Motor neuron (in vitro differentiated cells): Measurements from ENCODE around the gene LRCH1. TPM values are rescaled to one million over a fixed set of nuclear protein-coding genes. Genes with fewer than 3 reads are reported as not detected.
A peak's percentile ranks its signal among the peaks of the same experiment; 100 is the strongest.

ENCODE experiments used
- ATAC-seq, 8 experiments: fragments of 200-7000 bp; cut with Tn5 transposase; replicated peaks in 6 of 8; 2 replicates each; pipeline ENCODE4 v1.8.0; 2021; ENCODE audit warnings: mild to moderate bottlenecking in 8 of 8, moderate library complexity in 8 of 8
- H3K27ac ChIP-seq, 2 donors: fragments of 250-450 bp; sonication (Bioruptor Pico); 2 replicates each; pipeline ENCODE4 v1.9.0; 2021; ENCODE audit warnings: antibody characterized with exemption in 2 of 2, mild to moderate bottlenecking in 2 of 2, moderate library complexity in 1 of 2
- H3K4me1 ChIP-seq, 2 donors: fragments of 250-450 bp; sonication (Bioruptor Pico); replicated peaks in 1 of 2; 2 replicates each; pipeline ENCODE4 v1.6.1; 2021; ENCODE audit warnings: antibody characterized with exemption in 2 of 2, mild to moderate bottlenecking in 2 of 2, moderate library complexity in 1 of 2
- H3K4me3 ChIP-seq, 5 donors: fragments of 250-450 bp; sonication (Bioruptor Pico); 2 replicates each; pipeline ENCODE4 v1.9.0; 2021; ENCODE audit warnings: antibody characterized with exemption in 5 of 5, mild to moderate bottlenecking in 5 of 5, moderate library complexity in 4 of 5
- WGBS, 10 experiments: fragments of 450-650 bp; shearing (Covaris generic); methylation state at CpG; one replicate each; pipeline ENCODE4 v1.0.0; 2022; 5-methylcytosine and 5-hydroxymethylcytosine counted together
- in situ Hi-C, 9 experiments: fragments of 400-800 bp; cut with MboI; loops; one replicate each; pipeline ENCODE4 v1.15.0; 2021; ENCODE audit warnings: low sequenced_read_pairs in 9 of 9, low pct_unique_long_range_greater_than_20kb in 2 of 9; ENCODE audit not compliant: unreplicated experiment in 9 of 9
- total RNA-seq, 8 experiments: library from RNA; unstranded; fragments of 300-600 nt; gene quantifications; 2 replicates each; pipeline versions ENCODE4 v1.2.3 to v1.2.4, GENCODE V29; 2022

Gene LRCH1
- total RNA-seq, 8 experiments from 2014 or later = 7.0 to 19.3 (median 11.7) TPM

GRCh38 chr13:46570273-46570672 is 17.3 kb downstream of the LRCH1 start:
- no peak overlapping the region for H3K27ac ChIP-seq
- no peak for ATAC-seq
- H3K4me1 ChIP-seq = peaks cover 7% of the 10 kb centered on the region in 2 donors
- in situ Hi-C loops = loop anchor here in 1 of 9 experiments (25.0 kb wide), 1 partner anchor 117 kb away; no protein-coding TSS in a partner anchor
- H3K4me3 ChIP-seq = no peak overlapping the region
- WGBS, 10 experiments = 70 to 100% (median 94%) methylated on average over 1 to 4 of the region's 4 CpGs; no CpG with 5 or more reads in 2 of the 10 experiments

GRCh38 chr13:46571189-46571908 is 18.4 kb downstream of the LRCH1 start:
- 55 to 100% (median 93%) methylated on average over 3 to 9 of the region's 11 CpGs; no CpG with 5 or more reads in 3 of the 10 experiments for WGBS, 10 experiments
- ATAC-seq = peak in 4 of 8 experiments; percentile 33 to 62 (median 46)
- Histone ChIP-seq H3K4me1 (peaks cover 7% of the 10 kb centered on the region in 2 donors), H3K27ac (no peak overlapping the region), H3K4me3 (no peak overlapping the region)
- in situ Hi-C loops = loop anchor here in 1 of 9 experiments (25.0 kb wide), 1 partner anchor 116 kb away; no protein-coding TSS in a partner anchor

GRCh38 chr13:46571909-46572595 is 19.1 kb downstream of the LRCH1 start:
- 76 to 100% (median 90%) methylated on average over 1 to 7 of the region's 7 CpGs for WGBS, 10 experiments
- Histone ChIP-seq H3K4me3 (no peak overlapping the region), H3K4me1 (peaks cover 7% of the 10 kb centered on the region in 2 donors), H3K27ac (no peak overlapping the region)
- ATAC-seq = no peak
- in situ Hi-C loops = loop anchor here in 1 of 9 experiments (25.0 kb wide), 1 partner anchor 115 kb away; no protein-coding TSS in a partner anchor

- WGBS, 10 experiments = 83 to 100% (median 91%) methylated on average over 1 to 6 of the region's 6 CpGs
- in situ Hi-C loops = loop anchor here in 1 of 9 experiments (25.0 kb wide), 1 partner anchor 114 kb away; no protein-coding TSS in a partner anchor
- H3K4me3 ChIP-seq = no peak overlapping the region
- no peak overlapping the region for H3K27ac ChIP-seq
- H3K4me1 ChIP-seq = peaks cover under 1 to 7% of the 10 kb centered on the region in 2 donors
- peak in 1 of 8 experiments; percentile 68 for ATAC-seq
Observed at GRCh38 chr13:46572752-46573431, 19.9 kb downstream of the LRCH1 start.

- Histone ChIP-seq H3K27ac (no peak overlapping the region), H3K4me3 (no peak overlapping the region), H3K4me1 (peaks cover 5 to 13% of the 10 kb centered on the region in 2 donors)
- peak in 3 of 8 experiments; percentile 8 to 48 (median 25) for ATAC-seq
- in situ Hi-C loops = no loop called here
- WGBS, 10 experiments = 32 to 100% (median 93%) methylated on average over 1 to 3 of the region's 3 CpGs; no CpG with 5 or more reads in 1 of the 10 experiments
Observed at GRCh38 chr13:46575301-46575771, 22.4 kb downstream of the LRCH1 start.

GRCh38 chr13:46575818-46576221 is 22.9 kb downstream of the LRCH1 start:
- H3K4me1 ChIP-seq = peaks cover 8 to 13% of the 10 kb centered on the region in 2 donors
- in situ Hi-C loops = no loop called here
- 0 to 90% (median 27%) methylated on average over 1 to 5 of the region's 5 CpGs; no CpG with 5 or more reads in 1 of the 10 experiments for WGBS, 10 experiments
- H3K27ac ChIP-seq = no peak overlapping the region
- ATAC-seq = peak in 3 of 8 experiments; percentile 55 to 64 (median 55)
- no peak overlapping the region for H3K4me3 ChIP-seq

- Histone ChIP-seq H3K27ac (no peak overlapping the region), H3K4me3 (no peak overlapping the region), H3K4me1 (peaks cover 8 to 9% of the 10 kb centered on the region in 2 donors)
- 65 to 100% (median 88%) methylated on average over 1 to 5 of the region's 5 CpGs; no CpG with 5 or more reads in 2 of the 10 experiments for WGBS, 10 experiments
- no peak for ATAC-seq
- in situ Hi-C loops = no loop called here
Observed at GRCh38 chr13:46576762-46577161, 23.8 kb downstream of the LRCH1 start.

- H3K4me1 ChIP-seq = peaks cover 8 to 9% of the 10 kb centered on the region in 2 donors
- 3 to 100% (median 81%) methylated on average over 1 to 8 of the region's 10 CpGs for WGBS, 10 experiments
- H3K27ac ChIP-seq = no peak overlapping the region
- in situ Hi-C loops = no loop called here
- H3K4me3 ChIP-seq = no peak overlapping the region
- ATAC-seq = peak in 6 of 8 experiments; percentile 40 to 63 (median 50)
Observed at GRCh38 chr13:46577696-46578589, 25.0 kb downstream of the LRCH1 start.

- in situ Hi-C loops = no loop called here
- peaks cover 8 to 9% of the 10 kb centered on the region in 2 donors for H3K4me1 ChIP-seq
- 80 to 100% methylated on average over 1 of the region's 3 CpGs; no CpG with 5 or more reads in 8 of the 10 experiments for WGBS, 10 experiments
- no peak overlapping the region for H3K27ac ChIP-seq
- no peak overlapping the region for H3K4me3 ChIP-seq
- ATAC-seq = peak in 5 of 8 experiments; percentile 4 to 48 (median 27)
Observed at GRCh38 chr13:46578590-46578975, 25.6 kb downstream of the LRCH1 start.

- Histone ChIP-seq H3K4me3 (no peak overlapping the region), H3K4me1 (peaks cover 6 to 8% of the 10 kb centered on the region in 2 donors), H3K27ac (no peak overlapping the region)
- in situ Hi-C loops = no loop called here
- WGBS, 10 experiments = 45 to 97% (median 70%) methylated on average over 1 to 5 of the region's 5 CpGs
- ATAC-seq = no peak
Observed at GRCh38 chr13:46580362-46580839, 27.4 kb downstream of the LRCH1 start.

- no peak for ATAC-seq
Observed at GRCh38 chr13:46582190-46582589, 29.2 kb downstream of the LRCH1 start.

More at GRCh38 chr13:46582190-46582589, 29.2 kb downstream of the LRCH1 start:
- Histone ChIP-seq H3K27ac (no peak overlapping the region), H3K4me3 (no peak overlapping the region), H3K4me1 (peaks cover 6 to 8% of the 10 kb centered on the region in 2 donors)
- WGBS, 10 experiments = 67 to 100% (median 92%) methylated on average over 1 to 2 of the region's 2 CpGs; no CpG with 5 or more reads in 1 of the 10 experiments
- in situ Hi-C loops = no loop called here
